ENCODE measurements around the gene GALNT18.

DNA sequence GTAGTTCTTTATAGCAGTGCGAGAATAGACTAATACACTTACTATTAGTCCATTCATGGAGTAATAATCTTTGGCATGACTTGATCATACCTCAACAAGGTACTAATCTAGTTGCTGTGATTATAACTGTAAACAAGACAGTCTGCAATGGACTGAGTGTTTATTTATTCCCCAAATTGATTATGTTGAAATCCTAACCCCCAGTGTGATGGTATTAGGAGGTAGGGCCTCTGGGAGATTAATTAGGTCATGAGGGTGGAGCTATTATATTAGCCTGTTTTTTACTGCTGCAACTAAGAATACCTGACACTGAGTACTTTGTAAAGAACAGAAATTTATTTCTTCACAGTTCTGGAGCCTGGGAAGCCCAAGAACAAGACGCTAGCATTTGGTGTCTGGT lies 237.8 kb downstream of the GALNT18 start:
- TF ChIP-seq SPI1 (IDR thresholded peaks at IDR 0.05; ENCODE audit: borderline replicate concordance, low read depth) (no peak), POLR2AphosphoS5 (IDR thresholded peaks at IDR 0.05; ENCODE audit: low read depth) (no peak), GABPA (IDR thresholded peaks at IDR 0.05; ENCODE audit: low read depth) (no peak)
- TF ChIP-seq, protein P1, sequence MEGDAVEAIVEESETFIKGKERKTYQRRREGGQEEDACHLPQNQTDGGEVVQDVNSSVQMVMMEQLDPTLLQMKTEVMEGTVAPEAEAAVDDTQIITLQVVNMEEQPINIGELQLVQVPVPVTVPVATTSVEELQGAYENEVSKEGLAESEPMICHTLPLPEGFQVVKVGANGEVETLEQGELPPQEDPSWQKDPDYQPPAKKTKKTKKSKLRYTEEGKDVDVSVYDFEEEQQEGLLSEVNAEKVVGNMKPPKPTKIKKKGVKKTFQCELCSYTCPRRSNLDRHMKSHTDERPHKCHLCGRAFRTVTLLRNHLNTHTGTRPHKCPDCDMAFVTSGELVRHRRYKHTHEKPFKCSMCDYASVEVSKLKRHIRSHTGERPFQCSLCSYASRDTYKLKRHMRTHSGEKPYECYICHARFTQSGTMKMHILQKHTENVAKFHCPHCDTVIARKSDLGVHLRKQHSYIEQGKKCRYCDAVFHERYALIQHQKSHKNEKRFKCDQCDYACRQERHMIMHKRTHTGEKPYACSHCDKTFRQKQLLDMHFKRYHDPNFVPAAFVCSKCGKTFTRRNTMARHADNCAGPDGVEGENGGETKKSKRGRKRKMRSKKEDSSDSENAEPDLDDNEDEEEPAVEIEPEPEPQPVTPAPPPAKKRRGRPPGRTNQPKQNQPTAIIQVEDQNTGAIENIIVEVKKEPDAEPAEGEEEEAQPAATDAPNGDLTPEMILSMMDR (IDR thresholded peaks at IDR 0.05; ENCODE audit: insufficient read depth, low read length) = no peak
- TF ChIP-seq, protein P2, sequence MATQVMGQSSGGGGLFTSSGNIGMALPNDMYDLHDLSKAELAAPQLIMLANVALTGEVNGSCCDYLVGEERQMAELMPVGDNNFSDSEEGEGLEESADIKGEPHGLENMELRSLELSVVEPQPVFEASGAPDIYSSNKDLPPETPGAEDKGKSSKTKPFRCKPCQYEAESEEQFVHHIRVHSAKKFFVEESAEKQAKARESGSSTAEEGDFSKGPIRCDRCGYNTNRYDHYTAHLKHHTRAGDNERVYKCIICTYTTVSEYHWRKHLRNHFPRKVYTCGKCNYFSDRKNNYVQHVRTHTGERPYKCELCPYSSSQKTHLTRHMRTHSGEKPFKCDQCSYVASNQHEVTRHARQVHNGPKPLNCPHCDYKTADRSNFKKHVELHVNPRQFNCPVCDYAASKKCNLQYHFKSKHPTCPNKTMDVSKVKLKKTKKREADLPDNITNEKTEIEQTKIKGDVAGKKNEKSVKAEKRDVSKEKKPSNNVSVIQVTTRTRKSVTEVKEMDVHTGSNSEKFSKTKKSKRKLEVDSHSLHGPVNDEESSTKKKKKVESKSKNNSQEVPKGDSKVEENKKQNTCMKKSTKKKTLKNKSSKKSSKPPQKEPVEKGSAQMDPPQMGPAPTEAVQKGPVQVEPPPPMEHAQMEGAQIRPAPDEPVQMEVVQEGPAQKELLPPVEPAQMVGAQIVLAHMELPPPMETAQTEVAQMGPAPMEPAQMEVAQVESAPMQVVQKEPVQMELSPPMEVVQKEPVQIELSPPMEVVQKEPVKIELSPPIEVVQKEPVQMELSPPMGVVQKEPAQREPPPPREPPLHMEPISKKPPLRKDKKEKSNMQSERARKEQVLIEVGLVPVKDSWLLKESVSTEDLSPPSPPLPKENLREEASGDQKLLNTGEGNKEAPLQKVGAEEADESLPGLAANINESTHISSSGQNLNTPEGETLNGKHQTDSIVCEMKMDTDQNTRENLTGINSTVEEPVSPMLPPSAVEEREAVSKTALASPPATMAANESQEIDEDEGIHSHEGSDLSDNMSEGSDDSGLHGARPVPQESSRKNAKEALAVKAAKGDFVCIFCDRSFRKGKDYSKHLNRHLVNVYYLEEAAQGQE (IDR thresholded peaks at IDR 0.05; ENCODE audit: insufficient replicate concordance, low read depth) = no peak
